Mesenchymal stem cell (in vitro differentiated cells and primary cell): Measurements from ENCODE around the gene HTN3. TPM values are rescaled to one million over a fixed set of nuclear protein-coding genes. Genes with fewer than 3 reads are reported as not detected.
"Not testable (repeated sequence)": the region's sequence is repeated elsewhere in the genome, so short reads cannot be mapped to it uniquely, and the experiment has no call there.

ENCODE experiments used
- DNase-seq: peaks from one replicate; pipeline ENCODE4 v3.0.0-alpha.2; 2013
- H2AFZ ChIP-seq: one replicate; pipeline ENCODE4 v1.6.1; 2013; ENCODE audit warnings: low read depth, mild to moderate bottlenecking, control low read depth, inconsistent platforms, low read length, moderate library complexity
- H2AK5ac ChIP-seq: 2 replicates; pipeline ENCODE4 v1.6.1; 2013; ENCODE audit warnings: low read length, moderate library complexity, mild to moderate bottlenecking, inconsistent platforms; ENCODE audit not compliant: severe bottlenecking
- H2BK120ac ChIP-seq: one replicate; pipeline ENCODE4 v1.6.1; 2013; ENCODE audit warnings: low read depth, mild to moderate bottlenecking, inconsistent platforms, low read length, moderate library complexity
- H2BK12ac ChIP-seq, 2 experiments: one replicate each; pipeline ENCODE4 v1.6.1; 2013; ENCODE audit warnings: inconsistent platforms in 2 of 2, low read length in 2 of 2, mild to moderate bottlenecking in 2 of 2, moderate library complexity in 2 of 2, control low read depth in 1 of 2
- H2BK15ac ChIP-seq: one replicate; pipeline ENCODE4 v1.6.1; 2013; ENCODE audit warnings: mild to moderate bottlenecking, low read depth, inconsistent platforms; ENCODE audit not compliant: poor library complexity, severe bottlenecking
- H2BK5ac ChIP-seq: 2 replicates; pipeline ENCODE4 v1.6.1; 2013; ENCODE audit warnings: low read depth, mild to moderate bottlenecking, low read length, control low read depth, inconsistent platforms; ENCODE audit not compliant: poor library complexity, severe bottlenecking
- H3K14ac ChIP-seq, 2 experiments: one replicate each; pipeline ENCODE4 v1.6.1; 2013; ENCODE audit warnings: inconsistent platforms in 2 of 2, low read length in 2 of 2, control low read depth in 1 of 2, mild to moderate bottlenecking in 1 of 2, moderate library complexity in 1 of 2
- H3K18ac ChIP-seq, 2 experiments: one replicate each; pipeline ENCODE4 v1.6.1; 2013; ENCODE audit warnings: inconsistent platforms in 2 of 2, low read length in 2 of 2, control low read depth in 1 of 2, low read depth in 1 of 2, mild to moderate bottlenecking in 1 of 2
- H3K23ac ChIP-seq, 2 experiments: one replicate each; pipeline ENCODE4 v1.6.1; 2013; ENCODE audit warnings: inconsistent platforms in 2 of 2, low read length in 2 of 2, mild to moderate bottlenecking in 2 of 2, moderate library complexity in 2 of 2, control low read depth in 1 of 2
- H3K27ac ChIP-seq: 2 replicates; pipeline ENCODE4 v1.5.1; 2013; ENCODE audit warnings: mild to moderate bottlenecking, moderate library complexity, low read length, control low read depth, inconsistent platforms; ENCODE audit not compliant: poor library complexity, severe bottlenecking
- H3K27me3 ChIP-seq, 2 experiments: 2 replicates each; pipeline versions ENCODE4 v1.6.1 to v1.7.0; 2013; ENCODE audit warnings: low read length in 2 of 2, mild to moderate bottlenecking in 2 of 2, moderate library complexity in 2 of 2, control low read depth in 1 of 2, inconsistent platforms in 1 of 2; ENCODE audit not compliant: control insufficient read depth in 1 of 2, insufficient read depth in 1 of 2
- H3K36me3 ChIP-seq, 2 experiments: 2 replicates each; pipeline versions ENCODE4 v1.6.1 to v1.7.0; 2013; ENCODE audit warnings: low read length in 2 of 2, control low read depth in 1 of 2, inconsistent platforms in 1 of 2, low read depth in 1 of 2, mild to moderate bottlenecking in 1 of 2; ENCODE audit not compliant: insufficient read depth in 2 of 2, control insufficient read depth in 1 of 2
- H3K4ac ChIP-seq, 2 experiments: one replicate each; pipeline ENCODE4 v1.6.1; 2013; ENCODE audit warnings: inconsistent platforms in 2 of 2, low read length in 2 of 2, mild to moderate bottlenecking in 2 of 2, moderate library complexity in 2 of 2, control low read depth in 1 of 2, low read depth in 1 of 2
- H3K4me1 ChIP-seq: 2 replicates; pipeline ENCODE4 v1.6.1; 2013; ENCODE audit warnings: low read depth, low read length, control low read depth; ENCODE audit not compliant: control insufficient read depth, insufficient read depth
- H3K4me2 ChIP-seq: 2 replicates; pipeline ENCODE4 v1.6.1; 2013; ENCODE audit warnings: low read length, mild to moderate bottlenecking, inconsistent platforms; ENCODE audit not compliant: poor library complexity, severe bottlenecking
- H3K4me3 ChIP-seq, 2 experiments: 2 replicates each; pipeline versions ENCODE4 v1.5.1 to v1.7.0; 2013; ENCODE audit warnings: low read length in 2 of 2, mild to moderate bottlenecking in 2 of 2, control low read depth in 1 of 2, low read depth in 1 of 2; ENCODE audit not compliant: insufficient read depth in 1 of 2
- H3K79me1 ChIP-seq: replicated peaks from 2 replicates; pipeline ENCODE4 v1.6.1; 2013; ENCODE audit warnings: mild to moderate bottlenecking, control low read depth, low read length, inconsistent platforms; ENCODE audit not compliant: poor library complexity, severe bottlenecking
- H3K9ac ChIP-seq: 2 replicates; pipeline ENCODE4 v1.7.0; 2013; ENCODE audit warnings: mild to moderate bottlenecking, low read length, moderate library complexity
- H3K9me3 ChIP-seq: 2 replicates; pipeline ENCODE4 v1.7.0; 2013; ENCODE audit warnings: mild to moderate bottlenecking, low read length; ENCODE audit not compliant: control insufficient read depth
- H4K8ac ChIP-seq: one replicate; pipeline ENCODE4 v1.6.1; 2013; ENCODE audit warnings: inconsistent platforms, mild to moderate bottlenecking, low read length, moderate library complexity
- H4K91ac ChIP-seq: one replicate; pipeline ENCODE4 v1.6.1; 2013; ENCODE audit warnings: mild to moderate bottlenecking, low read length, inconsistent platforms
- WGBS: methylation state at CpG from one replicate; pipeline ENCODE4 v1.1.7; 2013; ENCODE audit warnings: mixed read lengths; 5-methylcytosine and 5-hydroxymethylcytosine counted together
- polyA plus RNA-seq, 2 experiments: library from polyadenylated mRNA; stranded (reverse); fragments of 200-250 nt; gene quantifications; one replicate each; pipeline ENCODE4 v1.2.3, GENCODE V29; 2013

The HTN3 gene
- polyA plus RNA-seq (2013, experiment 1 of 2): not detected
- polyA plus RNA-seq (2013, experiment 2 of 2): not detected

DNA sequence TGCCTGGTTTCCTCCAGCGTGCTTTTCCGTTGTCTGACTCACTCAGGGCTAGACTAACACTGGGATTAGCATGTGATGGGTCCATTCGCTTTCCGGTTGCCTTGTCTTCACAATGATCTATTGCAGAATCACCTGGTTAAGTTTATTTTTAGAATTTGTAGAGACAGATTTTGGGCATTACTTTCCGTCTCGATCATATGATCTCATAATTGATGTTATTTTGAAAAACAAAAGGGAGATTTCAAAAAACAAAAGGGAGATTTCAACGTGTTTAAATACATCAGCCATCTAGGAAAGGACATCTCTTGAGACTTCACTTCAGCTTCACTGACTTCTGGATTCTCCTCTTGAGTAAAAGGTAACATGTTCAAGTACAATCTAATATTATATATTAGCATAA, at the start of gene HTN3:
Gene HTN3, plus strand, starts transcription at position 301 of the 400 bp plus-strand sequence. CDS start 2,282 bp downstream, outside the sequence.
- not testable (repeated sequence) for H2AK5ac ChIP-seq, H3K4me1 ChIP-seq, H3K9ac ChIP-seq, H3K9me3 ChIP-seq, H3K18ac ChIP-seq, H3K4me3 ChIP-seq, H3K79me1 ChIP-seq, H4K8ac ChIP-seq, H2BK12ac ChIP-seq, H2BK120ac ChIP-seq, H3K14ac ChIP-seq, H3K23ac ChIP-seq, H3K27me3 ChIP-seq, H3K27ac ChIP-seq, DNase-seq, H3K4ac ChIP-seq, H3K36me3 ChIP-seq, H2AFZ ChIP-seq, H4K91ac ChIP-seq, H2BK5ac ChIP-seq, H3K4me2 ChIP-seq, H2BK15ac ChIP-seq
- 94% methylated on average over 3 of the region's 7 CpGs for WGBS

DNA sequence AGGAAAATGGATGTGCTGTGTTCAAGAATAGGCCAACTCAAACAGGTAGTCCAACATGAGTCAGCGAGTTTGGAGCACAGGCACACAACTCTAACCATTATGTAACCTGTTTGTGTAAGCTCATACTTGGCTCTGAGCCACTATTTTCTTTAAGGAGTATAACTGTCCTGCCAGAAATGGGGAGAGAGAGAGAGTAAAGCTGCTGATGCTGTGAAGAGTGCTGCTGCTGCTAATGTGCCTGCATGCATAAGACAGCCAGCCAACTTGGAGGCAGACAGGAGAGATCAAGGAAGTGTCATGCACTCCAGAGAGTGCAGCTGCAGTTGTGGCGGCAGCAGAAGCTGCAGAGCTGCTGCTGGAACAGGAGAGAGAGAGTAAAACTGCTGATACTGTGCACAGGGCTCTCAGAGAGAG, 44.2 kb upstream of the HTN3 start:
- no peak overlapping the region for H3K4ac ChIP-seq
- no peaks in the 10 kb centered on the region for H3K36me3 ChIP-seq
- H3K9me3 ChIP-seq: no peaks in the 10 kb centered on the region
- no peak overlapping the region for H3K9ac ChIP-seq
- peaks cover 3% of the 10 kb centered on the region for H3K4me1 ChIP-seq
- no peak overlapping the region for H2AFZ ChIP-seq
- H4K8ac ChIP-seq: no peak overlapping the region
- no peak overlapping the region for H3K4me2 ChIP-seq
- no peak overlapping the region for H4K91ac ChIP-seq
- no peak overlapping the region for H2BK15ac ChIP-seq
- no peak for DNase-seq
- no peak overlapping the region for H2AK5ac ChIP-seq
- H3K27ac ChIP-seq: no peak overlapping the region
- no peak overlapping the region for H3K18ac ChIP-seq
- H3K27me3 ChIP-seq: no peaks in the 10 kb centered on the region
- no peak overlapping the region for H3K4me3 ChIP-seq
- H2BK120ac ChIP-seq: no peak overlapping the region
- no peak overlapping the region for H3K14ac ChIP-seq
- WGBS: 58% methylated on average over 2 of the region's 2 CpGs
- no peak overlapping the region for H2BK12ac ChIP-seq
- no peak overlapping the region for H2BK5ac ChIP-seq
- H3K79me1 ChIP-seq: no peaks in the 10 kb centered on the region
- no peak overlapping the region for H3K23ac ChIP-seq

DNA sequence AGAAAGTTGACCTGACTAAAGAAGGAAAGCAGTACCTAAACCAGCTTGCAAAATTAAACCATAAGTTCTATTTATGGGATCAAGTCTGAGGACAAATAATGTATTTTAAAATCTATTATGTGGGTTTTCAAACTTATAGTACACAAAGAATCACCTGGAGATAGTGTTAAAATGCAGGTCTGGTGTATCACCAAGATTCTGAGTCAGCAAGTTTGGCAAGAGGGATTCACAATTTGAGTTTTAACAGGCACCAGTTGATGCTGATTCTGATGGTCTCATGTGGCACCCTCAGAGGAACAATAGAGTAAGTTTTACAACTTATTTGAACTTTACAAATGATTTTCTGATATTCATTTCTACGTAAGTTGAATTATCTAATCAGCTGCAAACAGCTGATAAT, 41.6 kb upstream of the HTN3 start:
- no peaks in the 10 kb centered on the region for H3K79me1 ChIP-seq
- no peak overlapping the region for H2BK12ac ChIP-seq
- H3K27me3 ChIP-seq: no peaks in the 10 kb centered on the region
- H3K27ac ChIP-seq: no peak overlapping the region
- H2AK5ac ChIP-seq: no peak overlapping the region
- no peaks in the 10 kb centered on the region for H3K9me3 ChIP-seq
- no peak for DNase-seq
- H3K4me1 ChIP-seq: peaks cover 3% of the 10 kb centered on the region
- H2BK15ac ChIP-seq: no peak overlapping the region
- no peak overlapping the region for H3K4ac ChIP-seq
- H3K36me3 ChIP-seq: no peaks in the 10 kb centered on the region
- H2BK120ac ChIP-seq: no peak overlapping the region
- WGBS: no CpG with 5 or more reads among the region's 1 CpG
- H2BK5ac ChIP-seq: no peak overlapping the region
- H4K8ac ChIP-seq: no peak overlapping the region
- no peak overlapping the region for H3K14ac ChIP-seq
- H3K18ac ChIP-seq: no peak overlapping the region
- no peak overlapping the region for H2AFZ ChIP-seq
- H3K4me3 ChIP-seq: no peak overlapping the region
- H3K23ac ChIP-seq: no peak overlapping the region
- H3K4me2 ChIP-seq: no peak overlapping the region
- no peak overlapping the region for H3K9ac ChIP-seq
- no peak overlapping the region for H4K91ac ChIP-seq

DNA sequence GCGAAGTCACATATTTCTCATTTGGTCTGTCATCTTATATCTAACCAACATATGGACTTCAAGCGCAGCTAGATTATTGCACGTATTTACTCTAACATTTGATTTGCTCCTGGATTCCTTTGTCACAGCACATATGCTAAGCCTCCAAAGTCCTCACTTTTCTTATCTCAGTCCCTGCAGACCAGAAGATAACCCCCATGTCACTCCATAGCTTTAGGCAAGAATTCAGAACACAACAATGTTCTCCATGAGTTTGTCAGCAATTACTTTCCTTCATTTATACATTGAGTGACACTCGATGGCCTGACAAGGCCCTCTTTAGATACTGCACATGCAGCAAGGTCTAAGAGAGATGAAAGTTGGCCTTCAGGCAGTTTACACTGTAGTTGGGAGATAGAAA, 37.2 kb upstream of the HTN3 start:
- H3K4me3 ChIP-seq: no peak overlapping the region
- no peak overlapping the region for H3K14ac ChIP-seq
- no peaks in the 10 kb centered on the region for H3K9me3 ChIP-seq
- no peaks in the 10 kb centered on the region for H3K79me1 ChIP-seq
- no peak overlapping the region for H2BK5ac ChIP-seq
- H4K91ac ChIP-seq: no peak overlapping the region
- no peak overlapping the region for H3K18ac ChIP-seq
- no peak overlapping the region for H2BK15ac ChIP-seq
- 98% methylated on average over 4 of the region's 4 CpGs for WGBS
- no peaks in the 10 kb centered on the region for H3K4me1 ChIP-seq
- DNase-seq: no peak
- no peak overlapping the region for H2BK12ac ChIP-seq
- no peak overlapping the region for H2BK120ac ChIP-seq
- no peak overlapping the region for H4K8ac ChIP-seq
- no peak overlapping the region for H3K23ac ChIP-seq
- no peaks in the 10 kb centered on the region for H3K36me3 ChIP-seq
- H2AFZ ChIP-seq: no peak overlapping the region
- no peak overlapping the region for H3K4me2 ChIP-seq
- H3K27ac ChIP-seq: no peak overlapping the region
- H3K4ac ChIP-seq: no peak overlapping the region
- no peak overlapping the region for H3K9ac ChIP-seq
- no peak overlapping the region for H2AK5ac ChIP-seq
- no peaks in the 10 kb centered on the region for H3K27me3 ChIP-seq
